HG03175 (cell line): ENCODE measurements around the gene CCDC59.

ENCODE experiments used
- ATAC-seq: cut with Tn5 transposase; IDR thresholded peaks from one replicate; pipeline ENCODE4 v1.9.1; 2021; ENCODE audit warnings: mild to moderate bottlenecking, moderate library complexity; ENCODE audit not compliant: unreplicated experiment

The CCDC59 gene

DNA sequence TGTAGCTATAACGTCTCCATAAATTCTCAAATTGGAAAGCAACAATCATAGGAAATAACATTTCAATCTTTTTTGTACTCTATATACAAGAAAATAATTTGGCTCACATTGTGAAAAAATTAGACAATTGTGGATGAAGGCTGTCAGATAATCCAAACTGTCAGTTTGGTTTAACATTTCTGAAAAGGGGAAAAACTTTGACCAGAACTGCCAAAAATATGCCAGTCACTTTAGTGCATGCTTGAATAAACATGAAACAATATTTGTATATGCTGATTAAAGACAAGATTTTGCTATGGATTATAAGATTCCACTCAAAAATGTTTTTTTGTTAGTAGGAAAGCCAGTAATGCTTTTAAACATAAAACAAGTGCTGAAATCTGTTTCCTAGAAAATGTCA lies 38.9 kb downstream of the CCDC59 start:
- no peak for ATAC-seq

DNA sequence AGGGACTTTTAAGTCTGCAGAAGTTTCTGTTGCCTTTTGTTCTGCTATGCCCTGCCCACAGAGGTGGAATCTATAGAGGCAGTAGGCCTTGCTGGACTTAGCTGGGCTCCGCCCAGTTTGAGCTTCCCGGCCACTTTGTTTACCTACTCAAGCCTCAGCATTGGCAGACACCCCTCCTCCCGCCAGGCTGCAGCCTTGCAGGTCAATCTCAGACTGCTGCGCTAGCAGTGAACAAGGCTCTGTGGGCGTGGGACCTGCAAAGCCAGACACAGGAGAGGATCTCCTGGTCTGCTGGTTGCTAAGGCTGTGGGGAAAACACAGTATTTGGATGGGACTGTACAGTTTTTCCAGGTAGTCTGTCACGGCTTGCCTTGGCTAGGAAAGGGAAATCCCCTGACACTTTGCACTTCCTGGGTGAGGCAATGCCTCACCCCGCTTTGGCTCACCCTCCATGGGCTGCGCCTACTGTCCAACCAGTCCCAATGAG lies 43.7 kb downstream of the CCDC59 start:
- ATAC-seq, result no peak
